NOMO-1 (cell line): ENCODE measurements around the gene NUP62.

ENCODE experiments used
- DNase-seq, 2 experiments: peaks; one replicate each; lab custom pipeline; 2025; ENCODE audit not compliant: unreplicated experiment in 2 of 2; lab: John Stamatoyannopoulos, UW

NUP62 gene

GRCh38 chr19:49952906-49953305, 23.6 kb upstream of the NUP62 start:
- no peak for DNase-seq

- DNase-seq: no peak
Observed at GRCh38 chr19:49952479-49952836, 23.2 kb upstream of the NUP62 start.

GRCh38 chr19:49951806-49952478, 22.6 kb upstream of the NUP62 start:
- no peak for DNase-seq

- no peak for DNase-seq
Observed at GRCh38 chr19:49950956-49951526, 21.7 kb upstream of the NUP62 start.

GRCh38 chr19:49950590-49950948, 21.3 kb upstream of the NUP62 start:
- no peak for DNase-seq

GRCh38 chr19:49949742-49950589, 20.7 kb upstream of the NUP62 start:
- DNase-seq: no peak

- no peak for DNase-seq
Observed at GRCh38 chr19:49946415-49946814, 17.1 kb upstream of the NUP62 start.

GRCh38 chr19:49944567-49944966, 15.3 kb upstream of the NUP62 start:
- peak; percentile 7 to 24 for DNase-seq

- no peak for DNase-seq
Observed at GRCh38 chr19:49940482-49940791, 11.1 kb upstream of the NUP62 start.

- no peak for DNase-seq
Observed at GRCh38 chr19:49939721-49940481, 10.6 kb upstream of the NUP62 start.

GRCh38 chr19:49938662-49939061, 9.4 kb upstream of the NUP62 start:
- no peak for DNase-seq

- DNase-seq: peak; percentile 56 to 60
Observed at GRCh38 chr19:49937750-49938381, 8.6 kb upstream of the NUP62 start.

- no peak for DNase-seq
Observed at GRCh38 chr19:49936549-49936948, 7.2 kb upstream of the NUP62 start.

- DNase-seq: no peak
Observed at GRCh38 chr19:49933643-49934042, 4.3 kb upstream of the NUP62 start.

GRCh38 chr19:49932731-49933131, 3.4 kb upstream of the NUP62 start:
- no peak for DNase-seq

- DNase-seq: no peak
Observed at GRCh38 chr19:49932041-49932451, 2.7 kb upstream of the NUP62 start.

- DNase-seq: no peak
Observed at GRCh38 chr19:49931293-49932040, 2.2 kb upstream of the NUP62 start.

GRCh38 chr19:49930483-49931011, 1.2 kb upstream of the NUP62 start:
- no peak for DNase-seq

- DNase-seq: peak; percentile 89 to 92
Observed at GRCh38 chr19:49929611-49930482, 543 bp upstream of the NUP62 start.
